Measurements from ENCODE around the gene ZNF644.
A peak's percentile ranks its signal among the peaks of the same experiment; 100 is the strongest.

The ZNF644 gene

GRCh38 chr1:91020967-91021685, 709 bp downstream of the ZNF644 start:
- H3K4me3 ChIP-seq (ENCODE audit: low read depth, low read length) = peak overlapping the region; percentile 93
- no peak for TF ChIP-seq CTCF (IDR thresholded peaks at IDR 0.05; ENCODE audit: low read depth, low read length)

GRCh38 chr1:91020486-91020885, 1.3 kb downstream of the ZNF644 start:
- no peak for TF ChIP-seq CTCF (IDR thresholded peaks at IDR 0.05; ENCODE audit: low read depth, low read length)
- H3K4me3 ChIP-seq (ENCODE audit: low read depth, low read length) = peak overlapping the region; percentile 93

GRCh38 chr1:91018006-91018405, 3.8 kb downstream of the ZNF644 start:
- H3K4me3 ChIP-seq (ENCODE audit: low read depth, low read length) = no peak overlapping the region
- TF ChIP-seq CTCF (IDR thresholded peaks at IDR 0.05; ENCODE audit: low read depth, low read length) = no peak

- H3K4me3 ChIP-seq (ENCODE audit: low read depth, low read length) = no peak overlapping the region
- TF ChIP-seq CTCF (IDR thresholded peaks at IDR 0.05; ENCODE audit: low read depth, low read length) = no peak
These were observed 5.9 kb downstream of the ZNF644 start for GRCh38 chr1:91015794-91016550.

GRCh38 chr1:91015358-91015780, 6.5 kb downstream of the ZNF644 start:
- no peak for TF ChIP-seq CTCF (IDR thresholded peaks at IDR 0.05; ENCODE audit: low read depth, low read length)
- H3K4me3 ChIP-seq (ENCODE audit: low read depth, low read length) = no peak overlapping the region

GRCh38 chr1:91014475-91014874, 7.4 kb downstream of the ZNF644 start:
- TF ChIP-seq CTCF (IDR thresholded peaks at IDR 0.05; ENCODE audit: low read depth, low read length) = no peak
- H3K4me3 ChIP-seq (ENCODE audit: low read depth, low read length) = no peak overlapping the region

GRCh38 chr1:91013302-91013701, 8.5 kb downstream of the ZNF644 start:
- TF ChIP-seq CTCF (IDR thresholded peaks at IDR 0.05; ENCODE audit: low read depth, low read length) = no peak
- no peak overlapping the region for H3K4me3 ChIP-seq (ENCODE audit: low read depth, low read length)
